GM12875 (cell line): ENCODE measurements around the gene RBM27.

Source experiments
- H3K4me3 ChIP-seq: one replicate; pipeline ENCODE4 v1.5.1; 2011; ENCODE audit warnings: low read depth, low read length, control low read depth
- TF ChIP-seq, protein P1 (sequence below): IDR thresholded peaks from 2 replicates; pipeline ENCODE4 v1.5.1; 2011; ENCODE audit warnings: low read depth, mild to moderate bottlenecking, control low read depth, inconsistent platforms, low read length, moderate library complexity, borderline replicate concordance; ENCODE audit not compliant: insufficient read depth

RBM27 gene

DNA sequence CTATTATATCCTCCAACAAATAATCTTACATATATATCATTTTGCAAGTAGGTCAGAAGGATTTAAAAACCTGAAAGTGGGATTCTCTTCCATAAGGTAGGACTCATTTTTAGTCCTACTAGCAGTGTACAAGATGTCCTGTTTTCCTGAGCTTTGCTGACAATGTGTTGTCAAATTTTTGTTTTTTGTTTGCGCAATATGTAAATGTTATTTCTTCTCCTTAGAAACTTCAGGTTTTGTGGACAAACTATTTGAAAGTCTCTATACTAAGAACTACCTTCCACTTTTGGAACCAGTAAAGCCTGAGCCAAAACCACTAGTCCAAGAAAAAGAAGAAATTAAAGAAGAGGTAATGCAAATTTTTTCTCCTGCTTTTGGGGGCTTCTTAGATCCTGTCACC lies 19.8 kb downstream of the RBM27 start:
- TF ChIP-seq, protein P1, sequence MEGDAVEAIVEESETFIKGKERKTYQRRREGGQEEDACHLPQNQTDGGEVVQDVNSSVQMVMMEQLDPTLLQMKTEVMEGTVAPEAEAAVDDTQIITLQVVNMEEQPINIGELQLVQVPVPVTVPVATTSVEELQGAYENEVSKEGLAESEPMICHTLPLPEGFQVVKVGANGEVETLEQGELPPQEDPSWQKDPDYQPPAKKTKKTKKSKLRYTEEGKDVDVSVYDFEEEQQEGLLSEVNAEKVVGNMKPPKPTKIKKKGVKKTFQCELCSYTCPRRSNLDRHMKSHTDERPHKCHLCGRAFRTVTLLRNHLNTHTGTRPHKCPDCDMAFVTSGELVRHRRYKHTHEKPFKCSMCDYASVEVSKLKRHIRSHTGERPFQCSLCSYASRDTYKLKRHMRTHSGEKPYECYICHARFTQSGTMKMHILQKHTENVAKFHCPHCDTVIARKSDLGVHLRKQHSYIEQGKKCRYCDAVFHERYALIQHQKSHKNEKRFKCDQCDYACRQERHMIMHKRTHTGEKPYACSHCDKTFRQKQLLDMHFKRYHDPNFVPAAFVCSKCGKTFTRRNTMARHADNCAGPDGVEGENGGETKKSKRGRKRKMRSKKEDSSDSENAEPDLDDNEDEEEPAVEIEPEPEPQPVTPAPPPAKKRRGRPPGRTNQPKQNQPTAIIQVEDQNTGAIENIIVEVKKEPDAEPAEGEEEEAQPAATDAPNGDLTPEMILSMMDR: no peak
- H3K4me3 ChIP-seq: no peak overlapping the region

DNA sequence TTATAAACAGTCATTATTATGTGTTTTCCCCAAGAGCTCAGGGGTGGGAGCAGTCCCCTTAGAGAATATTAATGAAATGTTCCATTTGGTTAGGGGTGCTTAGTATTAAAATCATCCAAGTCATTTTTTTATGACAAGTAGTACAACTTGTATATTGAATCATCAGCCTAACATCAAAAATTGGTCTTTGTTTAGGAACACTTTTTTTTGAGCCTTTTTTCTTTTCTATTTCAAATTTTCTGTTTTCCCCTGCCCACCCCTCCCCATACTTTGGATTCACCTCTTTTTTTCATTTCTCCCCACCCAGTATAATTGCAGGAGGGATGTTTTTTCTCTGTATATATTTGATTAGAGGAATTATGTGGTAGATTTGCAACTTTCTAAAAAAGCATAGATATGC lies 25.8 kb downstream of the RBM27 start:
- no peak overlapping the region for H3K4me3 ChIP-seq
- TF ChIP-seq, protein P1: no peak

DNA sequence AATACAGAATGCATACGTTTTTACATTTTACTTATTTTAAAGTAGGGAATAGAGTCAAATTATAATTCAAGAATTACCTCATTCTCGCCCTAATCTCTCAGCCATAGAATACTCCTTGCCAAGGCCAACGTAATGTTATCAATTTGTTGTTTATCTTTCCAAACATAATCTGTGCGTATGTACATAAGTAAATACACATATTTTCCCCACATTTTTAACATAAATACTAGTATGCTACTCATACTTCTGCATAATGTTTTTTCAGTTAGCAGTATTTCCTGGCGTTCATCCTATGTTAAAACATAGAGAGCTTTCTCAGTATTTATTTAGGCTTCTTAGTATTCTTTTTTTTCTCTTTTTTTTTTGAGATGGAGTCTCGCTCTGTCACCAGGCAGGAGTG lies 28.8 kb downstream of the RBM27 start:
- TF ChIP-seq, protein P1: no peak
- H3K4me3 ChIP-seq: no peak overlapping the region

DNA sequence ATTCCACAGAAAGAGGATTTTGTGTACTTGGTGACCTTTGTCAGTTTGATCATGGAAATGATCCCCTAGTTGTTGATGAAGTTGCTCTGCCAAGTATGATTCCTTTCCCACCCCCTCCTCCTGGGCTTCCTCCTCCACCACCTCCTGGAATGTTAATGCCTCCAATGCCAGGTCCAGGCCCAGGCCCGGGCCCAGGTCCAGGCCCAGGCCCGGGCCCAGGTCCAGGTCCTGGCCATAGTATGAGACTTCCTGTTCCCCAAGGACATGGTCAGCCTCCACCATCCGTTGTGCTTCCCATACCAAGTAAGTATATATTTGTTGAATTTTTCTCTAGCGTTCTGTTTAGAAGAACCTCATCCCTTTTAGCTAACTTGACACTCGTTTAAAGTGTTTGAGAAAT lies 30.0 kb downstream of the RBM27 start:
- H3K4me3 ChIP-seq: no peak overlapping the region
- TF ChIP-seq, protein P1: no peak

DNA sequence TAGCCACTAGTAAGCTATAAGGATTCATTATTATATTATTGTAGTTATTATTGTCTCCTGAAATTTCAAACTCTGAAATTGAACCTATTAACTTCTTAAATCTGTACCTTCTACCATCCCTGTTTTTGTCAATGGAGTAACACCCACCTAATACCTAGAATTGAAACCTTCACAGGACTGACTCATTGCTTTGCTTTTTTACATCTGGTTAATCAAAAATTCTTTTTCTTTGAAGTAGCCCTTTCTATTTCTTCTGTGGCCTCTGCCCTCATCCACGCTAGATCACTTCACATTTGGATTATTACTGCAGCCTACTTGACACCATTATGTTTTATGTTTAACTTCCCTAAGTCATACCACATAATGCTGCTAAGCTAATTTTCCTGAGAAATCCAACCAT lies 35.6 kb downstream of the RBM27 start:
- TF ChIP-seq, protein P1: no peak
- no peak overlapping the region for H3K4me3 ChIP-seq

DNA sequence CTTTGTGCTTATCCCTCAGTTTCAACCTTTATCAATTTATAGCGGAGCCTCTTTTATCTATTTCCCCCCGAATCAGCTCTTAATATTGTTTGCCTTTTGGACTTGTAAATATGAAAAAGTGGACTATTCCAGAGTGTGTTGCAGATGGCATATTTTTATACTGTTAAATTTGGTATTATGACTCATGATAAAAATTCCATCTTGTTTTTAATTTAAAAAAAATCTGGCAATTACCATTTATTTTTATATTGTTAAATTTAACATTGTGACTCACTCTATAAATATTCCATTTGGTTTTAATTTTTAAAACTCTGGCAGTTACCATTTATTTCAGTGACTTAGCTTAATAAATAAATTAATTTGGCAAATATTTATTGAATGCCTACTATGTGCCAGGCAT lies 37.5 kb downstream of the RBM27 start:
- TF ChIP-seq, protein P1: no peak
- no peak overlapping the region for H3K4me3 ChIP-seq

DNA sequence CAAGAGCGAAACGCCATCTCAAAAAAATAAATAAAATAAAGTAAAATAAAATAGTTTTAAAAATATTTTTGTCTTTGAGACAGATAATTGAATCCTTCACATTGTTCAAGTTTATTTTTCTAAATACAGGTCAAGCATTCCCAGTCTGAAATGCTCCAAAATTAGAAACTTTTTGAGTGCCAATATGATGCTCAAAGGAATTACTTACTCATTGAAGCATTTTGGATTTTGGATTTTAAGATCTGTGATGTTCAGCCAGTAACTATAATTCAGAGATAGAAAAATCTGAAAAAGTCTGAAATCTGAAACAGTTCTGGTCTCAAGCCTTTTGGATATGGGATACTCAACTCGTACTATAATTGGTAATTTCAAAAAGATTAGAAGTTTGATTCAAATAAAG lies 39.8 kb downstream of the RBM27 start:
- TF ChIP-seq, protein P1: no peak
- no peak overlapping the region for H3K4me3 ChIP-seq
